HCT116 (cell line): ENCODE measurements around the gene CLOCK. TPM values are rescaled to one million over a fixed set of nuclear protein-coding genes. Genes with fewer than 3 reads are reported as not detected.

Source experiments
- ATAC-seq: fragments of 200-7000 bp; cut with Tn5 transposase; 2 replicates; pipeline ENCODE4 v1.9.1; 2020; ENCODE audit warnings: mild to moderate bottlenecking, moderate library complexity
- BruUV-seq: library from RNA; stranded (reverse); fragments of 400-500 nt; replicated peaks from 2 replicates; lab custom pipeline; 2021; lab: Mats Ljungman, UMichigan
- CTCF ChIA-PET: fragments of 300-600 bp; sonication (Branson Sonifier 250); formaldehyde crosslinking; loops from one replicate; lab custom pipeline; 2021; ENCODE audit warnings: antibody characterized with exemption; lab: Charles Lee
- POLR2A ChIA-PET: fragments of 300-600, 350-600 bp; sonication (Branson Sonifier 250); formaldehyde crosslinking; loops from one replicate; lab custom pipeline; 2021; ENCODE audit warnings: antibody characterized with exemption; lab: Charles Lee
- RAD21 ChIA-PET, 2 experiments: fragments of 300-600 bp; sonication (Branson Sonifier 250); formaldehyde crosslinking; loops; one replicate each; lab custom pipeline; 2023; ENCODE audit warnings: low total read pairs in 2 of 2; ENCODE audit not compliant: uncharacterized antibody in 2 of 2, unreplicated experiment in 2 of 2, low non-redundant PET in 1 of 2; lab: Charles Lee
- DNase-seq: peaks from one replicate; pipeline ENCODE4 v3.0.0-alpha.2; 2010; ENCODE audit warnings: low read depth, low spot score
- H2AFZ ChIP-seq: fragments of 200-600 bp; shearing (Covaris generic), sonication (generic); 2 replicates; pipeline ENCODE4 v1.6.1; 2017; ENCODE audit warnings: low read depth, mixed run types, mixed read lengths, antibody characterized with exemption, low read length; ENCODE audit not compliant: poor library complexity, severe bottlenecking
- H3K27ac ChIP-seq: 2 replicates; pipeline ENCODE4 v1.5.1; 2012; ENCODE audit warnings: low read depth, low read length
- H3K27me3 ChIP-seq: fragments of 200-600 bp; sonication (generic); 2 replicates; pipeline ENCODE4 v1.6.1; 2016; ENCODE audit warnings: mixed run types, low read length, mixed read lengths; ENCODE audit not compliant: insufficient read depth
- H3K36me3 ChIP-seq, 2 experiments: fragments of 200-500 bp in 1 of 2; fragments of 200-600 bp in 1 of 2; sonication (Bioruptor generic) in 1 of 2; sonication (generic) in 1 of 2; 2 replicates each; pipeline versions ENCODE4 v1.5.1 to v1.6.1; 2014 to 2016; ENCODE audit warnings: low read length in 2 of 2, inconsistent platforms in 1 of 2, mixed read lengths in 1 of 2, mixed run types in 1 of 2; ENCODE audit not compliant: insufficient read depth in 2 of 2, control insufficient read depth in 1 of 2
- H3K4me1 ChIP-seq, 2 experiments: fragments of 200-600 bp in 1 of 2; sonication (generic) in 1 of 2; 2 replicates each; pipeline versions ENCODE4 v1.5.1 to v1.6.1; 2012 to 2017; ENCODE audit warnings: low read length in 2 of 2, inconsistent platforms in 1 of 2, mild to moderate bottlenecking in 1 of 2, mixed read lengths in 1 of 2, mixed run types in 1 of 2, moderate library complexity in 1 of 2; ENCODE audit not compliant: insufficient read depth in 2 of 2, control insufficient read depth in 1 of 2
- H3K4me2 ChIP-seq: fragments of 200-600 bp; sonication (generic); 2 replicates; pipeline ENCODE4 v1.6.1; 2017; ENCODE audit warnings: mixed run types, low read length, mixed read lengths
- H3K4me3 ChIP-seq, 2 experiments: fragments of 200-600 bp in 1 of 2; sonication (generic) in 1 of 2; replicated peaks in 1 of 2; 2 replicates each; pipeline ENCODE4 v1.5.1; 2011 to 2016; ENCODE audit warnings: low read length in 2 of 2, control low read depth in 1 of 2, low read depth in 1 of 2, mild to moderate bottlenecking in 1 of 2, mixed read lengths in 1 of 2, mixed run types in 1 of 2
- H3K79me2 ChIP-seq: fragments of 200-600 bp; sonication (generic); 2 replicates; pipeline ENCODE4 v1.6.1; 2017; ENCODE audit warnings: mild to moderate bottlenecking, mixed run types, low read length, moderate library complexity, mixed read lengths; ENCODE audit not compliant: insufficient read depth
- H3K9ac ChIP-seq: fragments of 200-600 bp; sonication (generic); 2 replicates; pipeline ENCODE4 v1.6.1; 2016; ENCODE audit warnings: low read length, mixed read lengths
- H3K9me2 ChIP-seq: fragments of 200-600 bp; sonication (generic), shearing (Covaris generic); 2 replicates; pipeline ENCODE4 v1.6.1; 2017; ENCODE audit warnings: mixed run types, mild to moderate bottlenecking, moderate library complexity; ENCODE audit not compliant: insufficient read depth
- H3K9me3 ChIP-seq, 2 experiments: fragments of 200-500 bp in 1 of 2; fragments of 200-600 bp in 1 of 2; sonication (Bioruptor generic) in 1 of 2; sonication (generic) in 1 of 2; 2 replicates each; pipeline ENCODE4 v1.6.1; 2014 to 2017; ENCODE audit warnings: low read length in 2 of 2, mixed read lengths in 2 of 2, inconsistent platforms in 1 of 2, low read depth in 1 of 2, mild to moderate bottlenecking in 1 of 2, mixed run types in 1 of 2, moderate library complexity in 1 of 2; ENCODE audit not compliant: control insufficient read depth in 1 of 2, insufficient read depth in 1 of 2
- H4K20me1 ChIP-seq: fragments of 200-600 bp; sonication (generic), shearing (Covaris generic); 2 replicates; pipeline ENCODE4 v1.6.1; 2017; ENCODE audit warnings: mixed run types, mild to moderate bottlenecking, moderate library complexity; ENCODE audit not compliant: insufficient read depth
- CBX3 ChIP-seq: IDR thresholded peaks from 2 replicates; pipeline ENCODE4 v1.6.1; 2012; ENCODE audit warnings: low read depth
- EGR1 ChIP-seq: IDR thresholded peaks from 2 replicates; pipeline ENCODE4 v1.6.1; 2012; ENCODE audit warnings: low read depth
- EZH2phosphoT487 ChIP-seq: fragments of 200-600 bp; IDR thresholded peaks from 2 replicates; pipeline ENCODE4 v1.6.1; 2018; ENCODE audit warnings: antibody characterized with exemption, borderline replicate concordance
- FOSL1 ChIP-seq: IDR thresholded peaks from 2 replicates; pipeline ENCODE4 v1.6.1; 2012; ENCODE audit warnings: low read depth
- JUND ChIP-seq: IDR thresholded peaks from 2 replicates; pipeline ENCODE4 v1.6.1; 2012
- POLR2A ChIP-seq: IDR thresholded peaks from 2 replicates; pipeline ENCODE4 v1.7.0; 2011; ENCODE audit warnings: borderline replicate concordance; ENCODE audit not compliant: insufficient read depth, insufficient read length; ENCODE audit errors: extremely low read depth
- SP1 ChIP-seq: IDR thresholded peaks from 2 replicates; pipeline ENCODE4 v1.6.1; 2012; ENCODE audit warnings: low read depth
- TCF7L2 ChIP-seq: IDR thresholded peaks from 2 replicates; pipeline ENCODE4 v1.7.0; 2011; ENCODE audit warnings: borderline replicate concordance, inconsistent platforms; ENCODE audit not compliant: insufficient read depth, insufficient read length; ENCODE audit errors: extremely low read depth
- ZFX ChIP-seq: fragments of 450-650 bp; IDR thresholded peaks from 2 replicates; pipeline ENCODE4 v1.6.1; 2017
- intact Hi-C: fragments of 100-400 bp; cut with micrococcal nuclease; formaldehyde crosslinking; loops from 2 replicates; pipeline ENCODE4 v1.10.0; 2022
- total RNA-seq: library from RNA; stranded (reverse); gene quantifications from one replicate; pipeline ENCODE4 v1.2.1, GENCODE V29; 2021; ENCODE audit not compliant: unreplicated experiment
- TF ChIP-seq, protein P1 (sequence below): IDR thresholded peaks from 2 replicates; pipeline ENCODE4 v1.6.1; 2012; ENCODE audit warnings: low read depth
- TF ChIP-seq, protein P2 (sequence below): IDR thresholded peaks from 2 replicates; pipeline ENCODE4 v1.6.1; 2012

CLOCK gene
- total RNA-seq, 1 experiment from 2014 or later: 38.7 TPM

DNA sequence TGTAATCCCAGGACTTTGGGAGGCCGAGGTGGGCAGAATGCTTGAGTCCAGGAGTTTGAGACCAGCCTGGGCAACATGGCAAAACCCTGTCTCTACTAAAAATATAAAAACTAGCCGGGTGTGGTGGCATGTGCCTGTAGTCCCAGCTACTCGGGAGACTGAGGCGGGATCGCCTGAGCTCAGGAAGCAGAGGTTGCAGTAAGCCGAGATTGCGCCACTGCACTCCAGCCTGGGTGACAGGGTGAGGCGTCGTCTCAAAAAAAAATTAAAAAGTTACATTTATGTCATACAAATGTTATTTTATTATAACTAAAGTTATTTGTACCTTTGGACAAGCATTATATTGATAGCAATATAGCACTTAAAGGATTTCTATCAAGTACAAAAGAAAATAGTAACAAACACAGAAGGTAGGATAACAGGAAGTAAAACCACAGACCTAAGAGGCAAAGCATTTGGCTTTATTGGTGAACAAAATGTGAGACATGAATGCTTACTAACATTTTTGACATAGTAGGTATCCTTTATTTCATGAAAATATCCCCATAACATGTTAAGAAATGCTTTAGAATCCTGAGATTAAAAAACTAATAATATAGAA, 99.5 kb downstream of the CLOCK start:
- no peak overlapping the region for H2AFZ ChIP-seq
- H3K9ac ChIP-seq: no peak overlapping the region
- H3K79me2 ChIP-seq: no peaks in the 10 kb centered on the region
- H4K20me1 ChIP-seq: no peaks in the 10 kb centered on the region
- RAD21 ChIA-PET: no interaction called here
- H3K4me1 ChIP-seq: 0 out of 4 replicates have a peak, but pooled peaks cover 0 to 2% of the 10 kb centered on the region in 2 experiments
- TF ChIP-seq JUND: no peak
- no peak for TF ChIP-seq CBX3
- no peak for TF ChIP-seq EZH2phosphoT487
- TF ChIP-seq EGR1: no peak
- TF ChIP-seq, protein P1, sequence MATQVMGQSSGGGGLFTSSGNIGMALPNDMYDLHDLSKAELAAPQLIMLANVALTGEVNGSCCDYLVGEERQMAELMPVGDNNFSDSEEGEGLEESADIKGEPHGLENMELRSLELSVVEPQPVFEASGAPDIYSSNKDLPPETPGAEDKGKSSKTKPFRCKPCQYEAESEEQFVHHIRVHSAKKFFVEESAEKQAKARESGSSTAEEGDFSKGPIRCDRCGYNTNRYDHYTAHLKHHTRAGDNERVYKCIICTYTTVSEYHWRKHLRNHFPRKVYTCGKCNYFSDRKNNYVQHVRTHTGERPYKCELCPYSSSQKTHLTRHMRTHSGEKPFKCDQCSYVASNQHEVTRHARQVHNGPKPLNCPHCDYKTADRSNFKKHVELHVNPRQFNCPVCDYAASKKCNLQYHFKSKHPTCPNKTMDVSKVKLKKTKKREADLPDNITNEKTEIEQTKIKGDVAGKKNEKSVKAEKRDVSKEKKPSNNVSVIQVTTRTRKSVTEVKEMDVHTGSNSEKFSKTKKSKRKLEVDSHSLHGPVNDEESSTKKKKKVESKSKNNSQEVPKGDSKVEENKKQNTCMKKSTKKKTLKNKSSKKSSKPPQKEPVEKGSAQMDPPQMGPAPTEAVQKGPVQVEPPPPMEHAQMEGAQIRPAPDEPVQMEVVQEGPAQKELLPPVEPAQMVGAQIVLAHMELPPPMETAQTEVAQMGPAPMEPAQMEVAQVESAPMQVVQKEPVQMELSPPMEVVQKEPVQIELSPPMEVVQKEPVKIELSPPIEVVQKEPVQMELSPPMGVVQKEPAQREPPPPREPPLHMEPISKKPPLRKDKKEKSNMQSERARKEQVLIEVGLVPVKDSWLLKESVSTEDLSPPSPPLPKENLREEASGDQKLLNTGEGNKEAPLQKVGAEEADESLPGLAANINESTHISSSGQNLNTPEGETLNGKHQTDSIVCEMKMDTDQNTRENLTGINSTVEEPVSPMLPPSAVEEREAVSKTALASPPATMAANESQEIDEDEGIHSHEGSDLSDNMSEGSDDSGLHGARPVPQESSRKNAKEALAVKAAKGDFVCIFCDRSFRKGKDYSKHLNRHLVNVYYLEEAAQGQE: no peak
- no peak for TF ChIP-seq SP1
- no peak for TF ChIP-seq ZFX
- TF ChIP-seq TCF7L2: no peak
- no peak for TF ChIP-seq FOSL1
- TF ChIP-seq, protein P2, sequence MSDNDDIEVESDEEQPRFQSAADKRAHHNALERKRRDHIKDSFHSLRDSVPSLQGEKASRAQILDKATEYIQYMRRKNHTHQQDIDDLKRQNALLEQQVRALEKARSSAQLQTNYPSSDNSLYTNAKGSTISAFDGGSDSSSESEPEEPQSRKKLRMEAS: no peak
- TF ChIP-seq POLR2A: no peak
- TF ChIP-seq, all 23 proteins: peak for 0
- H3K27me3 ChIP-seq: no peaks in the 10 kb centered on the region
- intact Hi-C loops: loop anchor here (5.0 to 10.0 kb wide), 2 partner anchors 190 to 418 kb away; partner anchors contain the start of gene NMU
- no peaks in the 10 kb centered on the region for H3K9me2 ChIP-seq
- ChIA-PET CTCF (interaction anchor here (1.0 kb wide), 1 partner anchor 11 kb away, joined by 3 read pairs; no protein-coding TSS in a partner anchor), POLR2A (no interaction called here)
- H3K27ac ChIP-seq: no peak overlapping the region
- no peak for ATAC-seq
- H3K36me3 ChIP-seq: peaks cover 22 to 46% of the 10 kb centered on the region in 2 experiments
- no peak overlapping the region for H3K4me3 ChIP-seq
- no peak overlapping the region for H3K4me2 ChIP-seq
- no peaks in the 10 kb centered on the region for H3K9me3 ChIP-seq
- BruUV-seq: no TSS peak
- no peak for DNase-seq
